Glomerular visceral epithelial cell (primary cell): ENCODE results near the gene CNNM2.
"Not testable (repeated sequence)": the region's sequence is repeated elsewhere in the genome, so short reads cannot be mapped to it uniquely, and the experiment has no call there.

Experiments used
- DNase-seq: peaks from one replicate; pipeline ENCODE4 v3.0.0-alpha.2; 2016; ENCODE audit errors: extremely low spot score

The CNNM2 gene

GRCh38 chr10:102967123-102967522, 49.0 kb downstream of the CNNM2 start:
- no peak for DNase-seq

GRCh38 chr10:102970562-102971340, 52.7 kb downstream of the CNNM2 start:
- no peak for DNase-seq

GRCh38 chr10:102975483-102976379, 57.6 kb downstream of the CNNM2 start:
- no peak for DNase-seq

- not testable (repeated sequence) for DNase-seq
These were observed 58.3 kb downstream of the CNNM2 start for GRCh38 chr10:102976380-102976726.

- DNase-seq, result no peak
These were observed 64.2 kb downstream of the CNNM2 start for GRCh38 chr10:102982296-102982695.

- no peak for DNase-seq
These were observed 66.0 kb downstream of the CNNM2 start for GRCh38 chr10:102984086-102984485.

- DNase-seq, result no peak
These were observed 67.7 kb downstream of the CNNM2 start for GRCh38 chr10:102985811-102986210.

GRCh38 chr10:102988404-102989314, 70.6 kb downstream of the CNNM2 start:
- no peak for DNase-seq

- DNase-seq, result no peak
These were observed 76.6 kb downstream of the CNNM2 start for GRCh38 chr10:102994531-102995295.

- DNase-seq, result no peak
These were observed 78.8 kb downstream of the CNNM2 start for GRCh38 chr10:102996876-102997275.

- DNase-seq, result no peak
These were observed 79.9 kb downstream of the CNNM2 start for GRCh38 chr10:102997998-102998397.

- no peak for DNase-seq
These were observed 80.4 kb downstream of the CNNM2 start for GRCh38 chr10:102998399-102998907.

GRCh38 chr10:103000050-103000449, 82.0 kb downstream of the CNNM2 start:
- DNase-seq, result not testable (repeated sequence)

- DNase-seq, result no peak
These were observed 88.9 kb downstream of the CNNM2 start for GRCh38 chr10:103007017-103007416.

GRCh38 chr10:103013416-103013815, 95.3 kb downstream of the CNNM2 start:
- no peak for DNase-seq

GRCh38 chr10:103019425-103019824, 101.3 kb downstream of the CNNM2 start:
- no peak for DNase-seq

GRCh38 chr10:103021150-103021899, 103.2 kb downstream of the CNNM2 start:
- no peak for DNase-seq

- DNase-seq, result no peak
These were observed 103.8 kb downstream of the CNNM2 start for GRCh38 chr10:103021900-103022293.

GRCh38 chr10:103025696-103026095, 107.6 kb downstream of the CNNM2 start:
- DNase-seq, result no peak

- DNase-seq, result no peak
These were observed 120.5 kb downstream of the CNNM2 start for GRCh38 chr10:103038570-103038969.
